Measurements from ENCODE around the gene ZNF160. TPM values are rescaled to one million over a fixed set of nuclear protein-coding genes. Genes with fewer than 3 reads are reported as not detected.
"Not testable (repeated sequence)": the region's sequence is repeated elsewhere in the genome, so short reads cannot be mapped to it uniquely, and the experiment has no call there.

Gene ZNF160
- total and polyA plus RNA-seq, 2 of the 8 experiments (the other 6 are each of a cell fraction or from before 2014, with no cell fraction given) = 15.8 to 31.2 TPM

DNA sequence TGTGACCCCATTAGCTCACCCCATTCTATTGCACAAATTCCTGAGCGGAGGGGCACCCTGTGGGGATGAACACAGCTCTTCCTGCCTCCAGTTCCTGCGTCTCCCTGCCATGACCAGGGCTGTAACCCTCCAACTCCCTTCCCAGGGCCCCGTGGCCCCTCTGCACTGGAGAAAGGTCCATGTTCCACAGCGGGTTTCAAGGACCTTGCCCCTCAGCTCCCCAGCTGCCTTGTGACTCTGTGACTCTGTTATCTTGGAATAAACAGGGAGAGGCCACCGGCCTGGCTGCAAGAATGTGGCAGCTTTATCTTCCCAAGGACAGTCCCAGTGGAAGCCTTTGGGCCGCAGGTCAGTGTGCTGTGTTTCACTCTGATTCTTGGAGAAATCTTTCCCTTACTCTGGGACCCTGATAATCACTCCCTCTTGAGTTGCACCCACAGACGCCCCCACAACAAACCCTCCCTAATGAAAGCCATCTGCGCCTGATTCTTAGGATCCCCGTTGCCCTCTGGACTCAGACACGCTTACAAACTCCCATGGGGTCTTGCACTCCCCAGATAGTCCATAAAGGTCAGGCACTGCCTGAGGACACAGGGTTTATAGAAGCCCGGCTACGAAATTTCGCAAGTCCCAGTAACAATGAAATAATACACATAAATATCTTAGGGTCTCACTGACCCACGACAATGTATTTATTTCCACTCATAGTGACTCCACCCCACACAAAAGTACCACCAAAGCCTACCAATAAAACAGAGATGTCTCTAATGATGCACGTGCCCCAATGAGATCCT is 23.7 kb upstream of the ZNF160 start:
- H3K4ac ChIP-seq (replicated peaks; ENCODE audit: insufficient read length, low read depth, low read length); H2AK5ac ChIP-seq (ENCODE audit: low read depth, low read length); H3K4me2 ChIP-seq (ENCODE audit: insufficient read depth in 1 of 2, low read depth in 2 of 2, low read length in 2 of 2); H3K9me3 ChIP-seq (ENCODE audit: insufficient read depth in 2 of 2, low read depth in 1 of 2, low read length in 1 of 2); H2BK120ac ChIP-seq (replicated peaks; ENCODE audit: low read depth, low read length); H3K79me1 ChIP-seq (ENCODE audit: low read depth, low read length); H2BK12ac ChIP-seq (ENCODE audit: low read depth, low read length); H2BK15ac ChIP-seq (ENCODE audit: low read length); H3K9ac ChIP-seq (replicated peaks in 1 of 4; ENCODE audit: extremely low read depth in 1 of 4, low read depth in 3 of 4, low read length in 3 of 4); H2BK5ac ChIP-seq (ENCODE audit: low read depth, low read length); H3K23me2 ChIP-seq (ENCODE audit: low read depth, low read length); H3K27me3 ChIP-seq (replicated peaks in 1 of 4; ENCODE audit: control insufficient read depth in 3 of 4, extremely low read depth in 1 of 4, insufficient read depth in 3 of 4, low read length in 3 of 4); H3K23ac ChIP-seq (ENCODE audit: insufficient read length); H4K91ac ChIP-seq (replicated peaks; ENCODE audit: insufficient read length, low read length); H3K56ac ChIP-seq (replicated peaks; ENCODE audit: insufficient read length, low read depth, low read length); H2AFZ ChIP-seq (ENCODE audit: low read length); CTCF ChIA-PET (ENCODE audit: partially characterized antibody); H4K20me1 ChIP-seq (replicated peaks in 1 of 2; ENCODE audit: control insufficient read depth in 1 of 2, insufficient read depth in 2 of 2, low read length in 2 of 2); H3K4me1 ChIP-seq (replicated peaks in 1 of 4; ENCODE audit: control insufficient read depth in 3 of 4, insufficient read depth in 4 of 4, low read length in 3 of 4); DNase-seq (ENCODE audit: low read depth in 1 of 2, low spot score in 2 of 2); H3K14ac ChIP-seq (ENCODE audit: insufficient read length); H3K18ac ChIP-seq (ENCODE audit: extremely low read depth, low read length); H3K79me2 ChIP-seq (ENCODE audit: control insufficient read depth in 1 of 2, insufficient read depth in 2 of 2, low read length in 2 of 2); H3K27ac ChIP-seq (ENCODE audit: low read depth, low read length); H2BK20ac ChIP-seq (ENCODE audit: low read length); H3K36me3 ChIP-seq (ENCODE audit: control insufficient read depth in 2 of 4, insufficient read depth in 4 of 4, low read length in 3 of 4); H4K5ac ChIP-seq (ENCODE audit: insufficient read length, low read depth, low read length); H3K4me3 ChIP-seq (ENCODE audit: extremely low read depth in 1 of 4, insufficient read depth in 2 of 4, low read depth in 3 of 4, low read length in 4 of 4); H4K8ac ChIP-seq (ENCODE audit: extremely low read depth, insufficient read depth, low read length): not testable (repeated sequence)
- WGBS, 2 experiments (ENCODE audit: extremely low coverage in 1 of 2, insufficient coverage in 1 of 2, insufficient read length in 1 of 2, insufficient replicate concordance in 2 of 2, low coverage in 1 of 2, low lambda C conversion rate in 2 of 2, missing lambda C conversion rate in 1 of 2) = 91% methylated on average over 8 of the region's 15 CpGs; no CpG with 5 or more reads in 1 of the 2 experiments
- peak; percentile 58 for FAIRE-seq
- POLR2A ChIA-PET (ENCODE audit: partially characterized antibody) = interaction anchor here (0.6 kb wide), 1 partner anchor 247 kb away, joined by 3 read pairs; no protein-coding TSS in a partner anchor

All from H1 (cell line).